Heart right ventricle (tissue), 16 donors: ENCODE measurements around the gene KRTAP22-1. TPM values are rescaled to one million over a fixed set of nuclear protein-coding genes. Genes with fewer than 3 reads are reported as not detected.

Experiments used
- ATAC-seq, 8 donors: fragments of 200-7000 bp; cut with Tn5 transposase; one replicate each; pipeline ENCODE4 v1.9.1; 2020; ENCODE audit warnings: mild to moderate bottlenecking in 8 of 8, moderate library complexity in 8 of 8, moderate number of reproducible peaks in 1 of 8
- DNase-seq, 2 donors: peaks; one replicate each; pipeline ENCODE4 v3.0.0-alpha.2; 2020
- H3K27ac ChIP-seq, 10 donors: fragments of 200-600 bp; sonication (generic) in 2 of 10; one replicate each; pipeline versions ENCODE4 v1.5.0 to v1.8.0; 2020 to 2022; ENCODE audit warnings: mild to moderate bottlenecking in 3 of 10
- H3K27me3 ChIP-seq, 7 donors: fragments of 200-600 bp; one replicate each; pipeline ENCODE4 v1.8.0; 2021 to 2022; ENCODE audit warnings: mild to moderate bottlenecking in 2 of 7
- H3K36me3 ChIP-seq, 9 donors: fragments of 200-600 bp; sonication (generic) in 1 of 9; one replicate each; pipeline versions ENCODE4 v1.5.0 to v1.8.0; 2020 to 2022; ENCODE audit warnings: mild to moderate bottlenecking in 2 of 9
- H3K4me1 ChIP-seq, 9 donors: fragments of 200-600 bp; sonication (generic) in 1 of 9; one replicate each; pipeline versions ENCODE4 v1.5.0 to v1.8.0; 2020 to 2022; ENCODE audit warnings: mild to moderate bottlenecking in 4 of 9
- H3K4me3 ChIP-seq, 10 donors: fragments of 200-600 bp; sonication (generic) in 2 of 10; one replicate each; pipeline versions ENCODE4 v1.5.0 to v1.8.0; 2020 to 2022; ENCODE audit warnings: mild to moderate bottlenecking in 7 of 10, moderate library complexity in 2 of 10
- H3K9me3 ChIP-seq, 11 donors: fragments of 200-600 bp in 10 of 11; sonication (generic) in 2 of 11; one replicate each; pipeline versions ENCODE4 v1.5.0 to v1.8.0; 2013 to 2022; ENCODE audit warnings: mild to moderate bottlenecking in 2 of 11, control low read depth in 1 of 11, moderate library complexity in 1 of 11
- CTCF ChIP-seq, 9 donors: fragments of 200-600 bp; sonication (generic) in 2 of 9; IDR thresholded peaks; one replicate each; pipeline versions ENCODE4 v1.5.0 to v1.8.0; 2021 to 2022; ENCODE audit warnings: antibody characterized with exemption in 9 of 9, mild to moderate bottlenecking in 5 of 9, moderate library complexity in 1 of 9
- WGBS, 2 donors: extraction: QIAGEN DNeasy Blood & Tissue Kit; methylation state at CpG; one replicate each; pipeline ENCODE4 v1.1.7; 2013; ENCODE audit warnings: inconsistent platforms in 1 of 2; 5-methylcytosine and 5-hydroxymethylcytosine counted together
- intact Hi-C, 10 donors: fragments of 100-400 bp; cut with DNase I; formaldehyde crosslinking; loops; one replicate each; pipeline versions ENCODE4 v1.11.1 to v1.14.2; 2022
- polyA plus RNA-seq, 2 donors: library from polyadenylated mRNA; stranded (reverse); fragments of 200-250 nt; gene quantifications; one replicate each; pipeline ENCODE4 v1.2.3, GENCODE V29; 2013
- total RNA-seq, 10 donors: library from RNA; stranded (reverse); fragmentation: NEBNext Ultra II Directional in 3 of 10; extraction: Animal tissue kit (Norgen Biotek cat#: 25700) in 3 of 10; gene quantifications; one replicate each; pipeline versions ENCODE4 v1.2.1 to v1.2.4, GENCODE V29; 2021 to 2023
- donor health status: Arrhythmogenic right ventricular cardiomyopathy.
- donor health status: ischemic (EF 13 %, LVEDD 7.1; RV severe dilation, severe dysfunction).
- donor health status: healthy with polysubstance abuse.
- donor health status: DM: no; HTN: yes; CAD: no.
- donor health status: DM: no; HTN: no; CAD: no.
- donor health status: ischemic (EF 25% LVEDD 6.9; RV normal size, moderate dysfunction).
- donor health status: ischemic (EF 25% LVEDD 5.7; RV mildly dilated, moderate dysfunction).
- donor health status: healthy.
- donor health status: DM: yes; HTN: yes; CAD: no.
- donor health status: Ischemic cardiomyopathy.
- donor health status: ischemic (EF 35%, LVEDD 5.7; RV mildly dilated, moderate dysfunction).
- donor health status: nonischemic (EF 11% LVEDD 7.7; RV severe dilation, severe dysfunction).
- donor health status: DM: yes; HTN: yes; CAD: no.
- donor health status: PGD.
- donor health status: ischemic (EF 29% LVEDD 5.4; RV normal size, mild dysfunction).
- donor health status: nonischemic (EF 23%, LVEDD 6.1; RV moderate dilation, normal function).

Gene KRTAP22-1
- total and polyA plus RNA-seq, 12 donors: not detected

- H3K4me3 ChIP-seq: no peak within 1 kb of the TSS
- H3K4me1 ChIP-seq: no peaks in the 10 kb centered on the region
- intact Hi-C loops: no loop called here
- no peak for DNase-seq
- H3K27me3 ChIP-seq: no peaks in the 10 kb centered on the region
- no peak for ATAC-seq
- H3K9me3 ChIP-seq: peaks cover 0 to 12% (median 0%) of the 10 kb centered on the region in 11 donors
- no peak for TF ChIP-seq CTCF (IDR thresholded peaks at IDR 0.05)
- no peaks in the 10 kb centered on the region for H3K36me3 ChIP-seq
- 66 to 68% methylated on average over 2 of the region's 2 CpGs for WGBS, 2 donors
- no peak within 1 kb of the TSS for H3K27ac ChIP-seq
Observed at GRCh38 chr21:30613836-30614235, 12.9 kb downstream of the KRTAP22-1 start, which contains the start of gene KRTAP6-1. KRTAP6-1 (minus strand) TSS chr21:30613930; CDS start chr21:30613904, 26 bp downstream.

- Histone ChIP-seq H3K27ac (no peak overlapping the region), H3K9me3 (peaks cover 0 to 12% (median 0%) of the 10 kb centered on the region in 11 donors), H3K36me3 (no peaks in the 10 kb centered on the region), H3K27me3 (no peaks in the 10 kb centered on the region), H3K4me1 (no peaks in the 10 kb centered on the region), H3K4me3 (no peak overlapping the region)
- intact Hi-C loops: no loop called here
- no peak for TF ChIP-seq CTCF (IDR thresholded peaks at IDR 0.05)
- ATAC-seq (no peak), DNase-seq (no peak)
Observed at GRCh38 chr21:30615199-30615598, 14.3 kb downstream of the KRTAP22-1 start.

GRCh38 chr21:30616125-30616524, 15.2 kb downstream of the KRTAP22-1 start, which contains the start of gene KRTAP20-1:
KRTAP20-1 (plus strand) TSS chr21:30616425; CDS start chr21:30616455, 30 bp downstream.
- TF ChIP-seq CTCF (IDR thresholded peaks at IDR 0.05): no peak
- Histone ChIP-seq H3K27me3 (no peaks in the 10 kb centered on the region), H3K4me1 (no peaks in the 10 kb centered on the region), H3K4me3 (no peak within 1 kb of the TSS), H3K9me3 (peaks cover 0 to 8% (median 0%) of the 10 kb centered on the region in 11 donors), H3K27ac (no peak within 1 kb of the TSS), H3K36me3 (no peaks in the 10 kb centered on the region)
- DNase-seq: no peak
- intact Hi-C loops: no loop called here
- no peak for ATAC-seq
- WGBS, 2 donors: 95 to 97% methylated on average over 2 of the region's 2 CpGs

- ATAC-seq (no peak), DNase-seq (no peak)
- intact Hi-C loops: no loop called here
- TF ChIP-seq CTCF (IDR thresholded peaks at IDR 0.05): no peak
- H3K27me3 ChIP-seq: no peaks in the 10 kb centered on the region
- H3K9me3 ChIP-seq: peaks cover 0 to 10% (median 0%) of the 10 kb centered on the region in 11 donors
- H3K27ac ChIP-seq: no peak overlapping the region
- H3K4me3 ChIP-seq: no peak overlapping the region
- no peaks in the 10 kb centered on the region for H3K36me3 ChIP-seq
- H3K4me1 ChIP-seq: no peaks in the 10 kb centered on the region
Observed at GRCh38 chr21:30620080-30620479, 19.2 kb downstream of the KRTAP22-1 start.
